Measurements from ENCODE around the gene TGM2.
"Not testable (repeated sequence)": the region's sequence is repeated elsewhere in the genome, so short reads cannot be mapped to it uniquely, and the experiment has no call there.

Gene TGM2

DNA sequence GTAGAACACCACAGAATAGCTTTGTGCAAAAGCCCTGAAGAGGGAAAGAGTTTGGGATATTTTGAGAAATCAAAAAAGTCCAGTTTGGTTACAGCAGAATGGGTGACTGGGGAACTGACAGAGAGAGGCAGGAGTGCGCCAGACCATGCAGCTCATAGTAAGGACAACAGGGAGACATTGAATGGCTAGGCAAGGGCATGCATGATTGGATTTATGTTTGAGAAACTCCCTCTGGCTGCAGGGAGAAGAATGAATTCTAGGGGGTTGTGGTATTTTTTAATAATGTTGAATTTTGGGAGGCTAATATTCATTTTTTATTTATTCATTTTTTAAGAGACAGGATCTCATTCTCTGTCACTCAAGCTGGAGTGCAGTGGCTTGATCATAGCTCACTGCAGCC is 49.9 kb downstream of the TGM2 start:
- DNase-seq (ENCODE audit: low read depth, low spot score), result no peak

DNA sequence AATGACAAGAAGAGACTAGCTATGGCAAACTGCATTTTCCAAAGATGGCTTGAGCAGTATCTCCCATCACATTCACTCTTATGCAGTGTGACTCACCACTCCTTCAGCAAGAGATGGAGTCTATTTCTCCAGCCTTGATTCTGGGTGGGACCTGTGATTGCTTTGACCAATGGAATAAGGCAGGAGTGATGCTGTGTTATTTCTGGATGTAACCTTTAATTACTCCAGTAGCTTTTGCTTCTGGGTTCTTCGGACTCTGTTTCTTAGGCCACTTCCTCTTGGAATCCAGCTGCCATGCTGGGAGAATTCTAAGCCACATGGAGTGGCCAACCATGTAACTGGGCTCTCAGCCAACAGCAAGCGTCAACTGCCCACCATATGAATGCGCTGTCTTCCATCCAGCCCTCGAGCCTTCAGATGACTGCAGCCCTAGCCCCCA is 50.7 kb downstream of the TGM2 start:
- DNase-seq (ENCODE audit: low read depth, low spot score), result no peak

DNA sequence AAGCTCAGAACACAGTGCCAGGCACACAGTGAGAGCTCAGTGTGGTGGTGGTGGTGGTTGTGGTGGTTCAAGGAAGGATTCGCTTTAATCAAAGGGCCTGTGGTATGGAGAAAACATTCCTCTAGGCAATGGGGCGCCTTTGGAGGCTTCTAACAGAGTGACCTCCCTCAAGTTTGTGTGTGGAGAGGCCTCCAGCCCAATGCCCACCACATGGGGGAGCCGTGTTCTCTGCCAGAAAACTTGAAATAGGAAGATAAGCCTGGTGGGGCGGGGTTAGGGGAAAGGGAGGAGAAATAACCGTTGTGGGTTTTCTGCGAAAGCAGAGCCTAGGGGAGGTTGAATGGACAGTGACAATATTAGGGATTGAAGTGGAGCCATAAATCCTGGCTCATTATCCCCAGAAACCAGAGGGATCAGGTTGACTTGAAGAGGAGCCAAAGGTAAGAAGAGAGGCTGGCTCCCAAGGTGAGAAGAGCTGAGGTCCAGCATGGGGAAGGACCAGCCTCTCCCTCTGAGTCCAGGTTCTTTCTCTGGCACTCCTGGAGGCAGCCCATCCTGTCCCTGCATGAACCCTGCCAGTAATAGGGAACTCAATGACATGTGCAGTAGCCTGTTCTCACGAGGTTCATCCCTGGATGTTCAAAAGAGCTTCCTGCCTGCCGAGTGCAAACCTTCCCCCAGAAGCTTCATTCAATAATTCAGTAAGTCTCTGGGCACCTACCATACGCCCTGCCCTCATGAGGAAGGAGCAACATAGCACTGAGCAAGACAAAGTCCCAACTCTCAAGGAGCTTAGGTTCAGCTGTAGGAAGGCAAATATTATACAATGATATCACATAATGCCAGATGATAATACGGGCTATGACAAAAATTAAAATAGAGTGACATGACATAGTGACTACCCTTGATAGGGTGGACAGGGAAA is 51.4 kb downstream of the TGM2 start:
- DNase-seq (ENCODE audit: low read depth, low spot score), result no peak

DNA sequence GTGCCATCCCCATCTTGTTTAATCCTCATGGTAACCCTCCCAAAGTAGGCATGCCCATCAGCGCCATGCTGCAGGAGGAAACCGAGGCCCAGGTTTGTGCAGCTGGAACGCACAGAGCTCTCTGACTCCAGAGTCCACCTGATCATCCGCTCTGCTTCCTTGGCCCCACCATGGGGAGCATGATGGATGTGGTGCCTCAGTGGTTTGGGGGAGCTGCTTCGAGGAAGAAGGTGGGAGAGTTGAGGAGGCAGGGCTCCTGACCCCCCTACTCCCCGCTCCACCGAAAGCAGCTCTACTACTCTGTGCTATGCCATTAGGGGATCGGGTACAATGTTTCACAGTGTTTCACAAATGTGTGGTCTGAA is 52.2 kb downstream of the TGM2 start:
- no peak for DNase-seq (ENCODE audit: low read depth, low spot score)

DNA sequence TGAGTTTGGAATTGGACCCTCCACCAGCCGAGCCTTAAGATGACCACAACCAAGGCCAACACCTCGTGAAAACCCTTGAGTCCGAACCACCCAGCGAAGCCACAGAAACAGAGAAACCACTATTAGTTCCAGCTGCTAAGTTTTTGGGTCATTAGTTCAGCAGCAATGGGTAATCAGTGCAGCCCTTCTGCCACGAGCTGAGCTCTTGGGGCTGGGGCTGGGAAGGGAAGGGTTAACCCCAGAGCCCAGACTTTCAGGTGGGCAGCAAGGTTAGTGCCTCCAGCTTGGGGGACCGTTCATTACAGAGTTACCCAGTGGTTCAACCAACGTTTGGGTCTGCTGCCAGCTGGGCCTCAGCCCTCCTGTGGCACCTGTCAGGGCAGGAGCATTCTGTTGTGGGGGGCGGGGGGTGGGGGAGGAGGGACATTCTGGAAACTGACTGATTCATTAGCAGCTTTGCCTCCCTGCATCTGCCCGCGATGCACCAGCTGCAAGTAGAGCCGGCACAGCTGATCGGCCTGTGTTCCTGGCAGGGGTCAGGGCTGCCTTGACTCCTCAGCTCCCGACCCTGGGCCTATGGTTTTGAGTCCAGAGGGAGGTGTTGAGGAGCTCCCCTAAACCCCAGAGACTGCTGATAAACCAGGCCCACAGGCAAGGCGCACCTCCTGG is 52.7 kb downstream of the TGM2 start:
- no peak for DNase-seq (ENCODE audit: low read depth, low spot score)

DNA sequence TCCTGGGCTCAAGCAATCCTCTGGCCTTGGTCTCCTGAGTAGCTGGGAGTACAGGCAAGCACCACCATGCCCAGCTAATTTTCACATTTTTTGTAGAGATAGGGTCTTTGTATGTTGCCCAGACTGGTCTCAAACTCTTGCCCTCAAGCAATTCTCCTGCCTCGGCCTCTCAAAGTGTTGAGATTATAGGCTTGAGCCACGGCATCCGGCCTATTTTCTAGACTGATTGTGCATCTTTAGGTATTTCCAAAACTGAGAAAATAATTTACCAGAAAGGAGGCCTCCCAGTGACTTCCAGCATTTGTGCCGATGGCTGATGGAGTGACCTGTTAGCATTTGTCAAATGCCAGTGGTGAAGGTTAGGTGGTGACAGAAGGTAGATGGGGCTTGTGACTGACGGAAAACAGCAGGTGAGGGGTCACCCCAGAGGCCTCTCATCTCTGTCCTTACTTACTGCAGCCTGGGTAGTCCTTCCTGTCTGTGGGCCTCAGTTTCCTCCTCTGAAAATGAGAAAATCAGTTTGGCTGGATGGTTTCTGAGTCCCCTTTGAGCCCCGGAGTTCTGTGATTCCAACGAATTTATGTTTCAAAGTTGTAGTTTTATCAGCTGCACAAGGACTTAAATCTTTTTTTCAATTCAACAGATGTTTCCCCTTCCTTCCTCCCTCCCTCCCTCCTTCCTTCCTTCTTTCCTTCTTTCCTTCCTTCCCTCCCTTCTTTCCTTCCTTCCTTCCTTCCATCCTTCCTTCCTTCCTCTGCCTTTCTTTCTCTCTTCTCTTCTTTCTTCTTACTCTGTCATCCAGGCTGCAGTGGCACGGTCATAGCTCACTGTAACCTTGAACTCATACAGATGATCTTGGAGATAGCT is 53.5 kb downstream of the TGM2 start:
- DNase-seq (ENCODE audit: low read depth, low spot score), result no peak

DNA sequence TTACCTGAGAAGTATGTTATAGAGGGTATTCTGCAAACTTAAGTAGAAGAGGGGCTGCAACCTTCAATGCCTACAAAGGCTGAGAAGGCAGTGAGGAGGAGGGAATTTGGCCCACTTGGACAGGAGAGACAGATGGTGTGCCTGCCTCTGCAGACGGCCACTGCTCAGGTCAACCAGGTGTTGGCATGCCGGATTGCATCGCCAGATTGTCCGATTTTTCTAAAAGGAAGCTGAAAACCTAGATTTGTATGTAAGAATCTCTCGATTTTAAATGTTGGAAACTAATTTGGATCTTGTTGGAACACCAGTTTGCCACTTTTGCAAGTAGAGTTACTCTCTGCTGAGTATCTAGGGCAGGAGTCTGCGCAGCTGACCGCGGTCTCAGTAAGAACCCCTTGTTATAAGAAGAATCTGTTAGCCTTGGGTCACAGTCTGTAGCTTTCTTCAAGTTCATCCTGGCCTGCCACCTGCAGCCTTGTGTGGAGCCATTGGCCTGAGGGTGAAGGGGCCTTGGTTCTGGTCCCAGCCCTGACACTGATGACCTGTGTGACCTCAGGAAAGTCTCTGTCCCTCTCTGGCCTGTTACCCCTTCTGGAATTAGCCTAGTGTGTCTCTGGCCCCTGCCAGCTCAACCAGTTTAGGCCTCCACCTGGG is 54.4 kb downstream of the TGM2 start:
- DNase-seq (ENCODE audit: low read depth, low spot score), result no peak

DNA sequence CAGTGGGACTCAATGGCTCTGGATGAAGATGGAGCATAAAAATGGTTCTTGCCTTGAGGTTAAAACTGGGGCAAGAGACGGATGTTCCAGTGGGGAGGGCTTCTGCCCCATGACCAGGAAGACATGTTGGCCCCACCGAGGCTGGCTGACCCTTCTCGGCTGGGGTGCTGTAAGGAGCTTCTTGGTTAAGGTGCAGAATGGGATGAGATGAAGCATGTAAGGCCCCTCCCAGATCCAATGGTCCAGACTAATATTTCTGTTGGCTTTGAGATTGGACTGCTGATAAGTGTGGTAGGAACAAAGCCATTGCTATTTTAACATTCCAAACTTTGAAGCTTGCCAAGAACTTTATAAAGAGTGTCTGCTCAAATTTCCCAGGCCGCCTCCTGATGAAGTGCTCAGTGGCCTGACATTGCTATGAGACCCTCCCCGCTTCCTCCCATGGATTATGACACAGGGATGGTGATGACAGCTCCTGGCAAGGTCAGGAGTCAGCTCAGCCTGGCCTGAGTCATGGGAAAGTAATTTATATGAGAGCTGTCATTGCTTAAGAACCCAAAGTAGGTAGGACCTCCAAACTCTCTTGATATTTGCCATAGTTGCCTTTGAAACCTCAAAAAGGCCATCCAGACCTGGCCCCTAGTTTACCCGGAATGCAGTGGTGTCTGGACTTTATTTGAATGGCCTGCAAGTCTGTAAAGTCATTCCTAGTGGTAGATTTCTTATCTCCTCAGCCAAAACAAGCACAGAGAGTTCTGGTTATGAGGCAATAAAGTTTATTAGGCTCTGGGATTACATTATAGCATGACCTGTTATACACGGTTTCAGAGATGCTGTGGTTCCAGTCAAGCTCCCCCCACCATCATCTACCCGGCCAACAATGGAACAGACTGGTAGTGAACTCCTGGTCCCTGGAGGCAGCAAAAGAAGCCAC is 55.2 kb downstream of the TGM2 start:
- no peak for DNase-seq (ENCODE audit: low read depth, low spot score)

DNA sequence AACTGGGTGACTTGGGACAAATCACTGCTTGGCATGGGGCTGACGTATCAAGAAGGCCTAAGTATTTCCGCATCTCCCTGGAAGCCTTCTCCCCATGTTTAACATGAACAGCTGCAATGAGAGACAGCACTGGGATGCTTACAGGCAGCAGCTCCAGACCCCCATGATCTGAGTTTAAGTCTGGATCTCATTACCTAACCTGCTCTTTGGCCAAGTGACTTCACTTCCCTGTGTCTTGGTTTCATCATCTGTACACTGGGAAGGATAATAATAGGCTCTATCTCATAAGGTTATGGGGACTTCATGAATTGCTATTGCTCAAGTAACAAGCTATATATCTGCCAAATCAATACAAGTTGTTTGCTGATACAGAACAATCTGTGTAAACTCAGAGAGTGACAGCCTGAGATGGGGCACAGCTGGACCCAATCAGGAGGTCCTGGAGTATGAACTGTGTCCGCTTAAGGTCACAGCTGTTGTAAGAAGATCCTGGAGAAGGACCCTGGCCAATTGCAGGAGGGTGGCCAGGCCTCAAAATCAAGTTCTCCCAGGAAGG is 56.0 kb downstream of the TGM2 start:
- DNase-seq (ENCODE audit: low read depth, low spot score), result no peak

DNA sequence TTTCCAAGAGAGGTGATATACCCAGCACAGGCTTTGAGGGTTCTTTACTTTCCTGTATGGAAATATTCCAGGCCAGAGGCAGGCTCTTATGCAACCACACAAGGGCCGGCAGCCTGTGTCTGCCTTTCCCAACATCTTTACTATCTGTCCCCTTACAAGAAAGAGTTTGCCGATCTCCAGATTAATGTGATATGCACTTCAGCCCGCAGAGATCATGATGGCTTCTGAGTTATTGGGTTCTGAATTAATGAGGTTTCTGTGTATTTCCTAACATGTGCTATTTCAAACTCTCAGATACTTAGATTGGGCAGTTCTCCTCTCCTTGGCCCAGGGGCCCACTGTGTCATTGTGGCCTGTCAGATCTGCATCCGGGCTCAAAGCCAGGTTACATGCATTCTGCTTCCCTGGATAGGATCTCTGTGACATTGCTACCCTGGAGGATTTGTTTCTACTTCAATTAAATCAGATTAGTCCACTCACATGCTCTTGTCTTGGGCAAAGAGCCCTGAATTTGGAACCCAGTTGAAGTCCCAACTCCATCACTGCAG is 56.6 kb downstream of the TGM2 start:
- DNase-seq (ENCODE audit: low read depth, low spot score), result no peak

DNA sequence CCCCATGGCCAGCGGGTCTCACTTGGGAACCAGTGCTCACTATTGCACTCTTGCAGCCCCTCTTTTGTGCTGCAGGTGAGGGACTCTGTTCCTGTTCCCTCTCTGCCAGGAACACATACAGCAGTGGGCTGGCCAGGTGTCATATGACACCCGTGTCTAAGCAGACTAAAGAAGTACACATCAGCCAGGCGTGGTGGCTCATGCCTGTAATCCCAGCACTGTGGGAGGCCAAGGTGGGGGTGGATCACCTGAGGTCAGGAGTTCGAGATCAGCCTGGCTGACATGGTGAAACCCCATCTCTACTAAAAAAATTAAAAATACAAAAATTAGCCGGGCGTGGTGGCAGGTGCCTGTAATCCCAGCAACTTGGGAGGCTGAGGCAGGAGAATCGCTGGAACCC is 57.2 kb downstream of the TGM2 start:
- DNase-seq (ENCODE audit: low read depth, low spot score), result not testable (repeated sequence)

DNA sequence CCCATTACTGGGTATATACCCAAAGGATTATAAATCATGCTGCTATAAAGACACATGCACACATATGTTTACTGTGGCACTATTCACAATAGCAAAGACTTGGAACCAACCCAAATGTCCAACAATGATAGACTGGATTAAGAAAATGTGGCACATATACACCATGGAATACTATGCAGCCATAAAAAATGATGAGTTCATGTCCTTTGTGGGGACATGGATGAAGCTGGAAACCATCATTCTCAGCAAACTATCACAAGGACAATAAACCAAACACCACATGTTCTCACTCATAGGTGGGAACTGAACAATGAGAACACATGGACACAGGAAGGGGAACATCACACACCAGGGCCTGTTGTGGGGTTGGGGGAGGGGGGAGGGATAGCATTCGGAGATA is 57.7 kb downstream of the TGM2 start:
- not testable (repeated sequence) for DNase-seq (ENCODE audit: low read depth, low spot score)

DNA sequence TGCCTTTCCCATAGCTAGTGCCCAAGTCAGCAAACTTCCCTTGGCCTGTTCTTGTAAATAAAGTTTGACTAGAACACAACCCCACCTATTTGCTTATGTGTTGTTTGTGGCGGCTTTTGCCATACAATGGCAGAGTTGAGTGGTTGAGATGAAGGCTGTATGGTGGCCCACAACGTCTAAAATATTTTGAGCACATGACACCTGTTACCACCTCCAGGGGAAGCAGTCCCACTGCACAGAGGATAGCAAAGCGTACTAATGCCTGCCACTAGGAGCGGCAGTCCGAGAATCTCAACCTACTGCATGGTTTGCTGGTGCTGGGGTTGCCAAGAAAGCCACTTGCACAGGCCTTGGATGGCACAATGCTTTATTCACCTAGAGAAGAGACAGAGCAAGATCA is 58.6 kb downstream of the TGM2 start:
- DNase-seq (ENCODE audit: low read depth, low spot score), result no peak

DNA sequence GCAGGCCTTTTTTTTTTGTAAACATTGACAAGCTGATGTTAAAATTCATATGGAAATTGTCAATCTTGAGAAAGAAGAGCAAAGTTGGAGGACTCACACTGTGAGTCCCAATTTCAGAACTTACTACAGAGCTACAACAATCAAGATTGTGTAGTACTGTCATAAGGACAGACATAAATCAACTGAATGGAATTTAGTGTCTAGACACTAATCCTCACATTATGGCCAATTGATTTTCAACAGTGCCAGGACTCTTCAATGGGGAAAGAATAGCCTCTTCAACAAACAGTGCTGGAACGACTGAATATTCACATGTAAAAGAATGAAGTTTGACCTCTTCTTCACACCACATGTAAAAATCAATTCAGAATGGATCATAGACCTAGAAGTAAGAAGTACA is 60.8 kb downstream of the TGM2 start:
- no peak for DNase-seq (ENCODE audit: low read depth, low spot score)

DNA sequence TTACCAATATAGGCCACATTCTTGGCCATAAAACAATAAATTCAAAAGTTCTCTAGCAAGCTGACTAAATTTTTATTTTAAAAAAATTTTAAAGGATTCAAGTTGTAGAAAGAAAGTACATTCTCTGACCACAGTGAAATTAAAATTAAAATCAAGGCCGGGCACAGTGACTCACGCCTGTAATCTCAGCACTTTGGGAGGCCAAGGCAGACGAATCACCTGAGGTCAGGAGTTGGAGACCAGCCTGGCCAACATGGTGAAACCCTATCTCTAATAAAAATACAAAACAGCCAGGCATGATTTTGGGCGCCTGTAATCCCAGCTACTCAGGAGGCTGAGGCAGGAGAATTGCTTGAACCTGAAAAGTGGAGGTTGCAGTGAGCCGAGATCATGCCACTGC is 62.9 kb downstream of the TGM2 start:
- DNase-seq (ENCODE audit: low read depth, low spot score), result not testable (repeated sequence)

DNA sequence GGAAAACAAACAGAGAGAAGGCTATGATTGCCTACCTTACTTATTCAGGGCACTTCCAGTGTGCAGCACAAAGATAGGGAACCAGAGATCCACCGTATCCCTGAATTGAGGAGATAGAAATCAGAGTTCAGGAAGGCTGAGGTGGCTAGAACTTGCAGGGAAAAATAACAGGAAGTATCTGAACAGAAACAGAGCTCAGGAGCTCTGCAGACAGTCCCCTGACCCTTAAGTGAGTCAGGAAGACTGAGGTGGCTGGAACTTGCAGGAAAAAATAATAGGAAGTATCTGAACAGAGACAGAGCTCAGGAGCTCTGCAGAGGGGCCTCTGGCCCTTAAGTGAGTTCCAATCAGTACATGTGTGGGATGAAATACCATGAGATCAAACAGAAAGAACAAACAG is 66.1 kb downstream of the TGM2 start:
- DNase-seq (ENCODE audit: low read depth, low spot score), result no peak

DNA sequence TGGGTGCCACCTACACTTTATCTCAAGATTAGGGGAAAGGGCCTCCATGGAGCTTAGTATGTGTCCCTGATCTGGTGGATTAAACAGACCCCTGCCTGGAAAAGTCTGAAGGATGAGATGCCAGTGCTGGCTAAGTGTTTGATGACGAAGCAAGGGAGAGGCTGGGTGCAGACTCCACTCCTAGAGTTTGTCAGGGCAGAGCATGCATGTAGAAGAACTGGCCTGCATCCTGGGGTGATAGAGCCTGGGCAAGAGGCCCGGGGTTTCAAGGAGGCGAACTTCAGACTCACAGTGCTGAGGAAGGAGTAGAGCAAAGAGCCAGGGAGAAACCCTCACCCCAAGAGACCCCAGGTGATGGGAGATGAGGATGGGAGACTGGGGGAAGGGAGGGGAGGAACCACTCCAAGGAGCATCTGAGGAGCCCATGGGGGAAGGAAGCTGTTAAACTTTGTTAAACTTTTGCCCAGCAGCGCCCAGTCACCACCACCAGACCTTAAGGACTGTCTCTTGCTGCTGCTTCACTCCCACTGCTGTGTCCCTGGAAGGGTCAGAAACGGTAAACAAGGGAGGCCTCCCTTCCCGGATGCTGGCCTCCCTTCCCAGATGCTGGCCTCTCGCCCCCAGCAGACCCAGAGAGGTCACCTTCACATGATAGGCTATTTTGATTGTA is 69.9 kb downstream of the TGM2 start:
- no peak for DNase-seq (ENCODE audit: low read depth, low spot score)

DNA sequence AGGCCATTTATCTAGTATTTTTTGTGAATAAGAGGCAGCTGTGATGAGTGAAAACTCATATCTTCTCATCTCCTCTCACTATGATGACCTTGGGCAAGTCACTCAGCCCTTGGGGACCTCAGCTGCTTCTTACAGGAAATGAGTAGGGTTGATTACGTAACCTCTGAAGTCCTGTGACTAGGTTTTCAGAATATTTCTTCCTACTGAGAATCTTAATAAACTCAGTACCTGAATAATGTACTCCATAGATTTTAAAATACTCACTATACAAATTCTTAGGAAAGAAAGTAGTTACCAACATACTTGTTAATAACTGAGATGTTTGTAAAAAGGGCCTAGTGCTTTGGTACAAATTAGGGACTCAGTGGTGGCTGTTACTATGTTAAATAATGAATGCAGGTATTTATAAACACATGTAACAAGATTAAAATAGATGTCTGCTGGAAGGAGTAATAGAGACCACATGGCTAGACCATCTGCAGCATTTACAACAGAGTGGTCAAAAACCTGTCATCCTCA is 70.6 kb downstream of the TGM2 start:
- DNase-seq (ENCODE audit: low read depth, low spot score), result no peak

DNA sequence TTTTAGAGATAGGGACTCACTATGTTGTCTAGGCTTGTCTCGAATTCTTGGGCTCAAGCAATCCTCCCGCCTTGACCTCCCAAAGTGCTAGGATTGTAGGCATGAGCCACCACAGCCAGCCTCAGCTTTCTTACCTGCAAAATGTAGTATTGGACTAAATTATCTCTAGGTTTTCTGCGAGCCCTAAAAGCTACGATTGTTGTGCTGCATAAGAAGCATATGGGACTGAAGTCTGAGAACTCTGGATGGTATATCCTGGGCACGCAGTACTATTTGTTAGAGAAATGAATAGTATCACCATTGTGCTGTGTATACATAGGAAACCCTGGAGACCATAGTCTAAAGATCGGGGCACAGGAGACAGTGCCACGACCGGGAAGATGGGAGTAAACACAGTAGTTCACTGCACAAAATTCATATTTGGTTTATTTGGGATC is 71.4 kb downstream of the TGM2 start:
- no peak for DNase-seq (ENCODE audit: low read depth, low spot score)
